Spleen (tissue), 7 donors: ENCODE measurements around the gene POLE4.

Experiments
- POLR2A ChIP-seq, 3 donors: fragments of 450-650 bp; IDR thresholded peaks; one replicate each; pipeline ENCODE4 v1.5.1; 2017; ENCODE audit warnings: antibody characterized with exemption in 3 of 3, mild to moderate bottlenecking in 1 of 3
- TF ChIP-seq, protein P1 (sequence below), 11 experiments: fragments of 200-600 bp in 7 of 11; fragments of 450-650 bp in 4 of 11; sonication (generic) in 4 of 11; IDR thresholded peaks in 8 of 11; conservative IDR thresholded peaks in 3 of 11; 1 replicate in 7 of 11; 2 replicates in 4 of 11; pipeline versions ENCODE4 v1.4.0 to v1.8.0; 2016 to 2021; ENCODE audit warnings: antibody characterized with exemption in 11 of 11, inconsistent platforms in 4 of 11, mild to moderate bottlenecking in 1 of 11
- donor health status: DM: no; HTN: no; CAD: no; lungs with moderate emphysema.
- donor health status: DM: no; HTN: no; CAD: no.
- donor health status: DM: no; HTN: no; CAD: no.

DNA sequence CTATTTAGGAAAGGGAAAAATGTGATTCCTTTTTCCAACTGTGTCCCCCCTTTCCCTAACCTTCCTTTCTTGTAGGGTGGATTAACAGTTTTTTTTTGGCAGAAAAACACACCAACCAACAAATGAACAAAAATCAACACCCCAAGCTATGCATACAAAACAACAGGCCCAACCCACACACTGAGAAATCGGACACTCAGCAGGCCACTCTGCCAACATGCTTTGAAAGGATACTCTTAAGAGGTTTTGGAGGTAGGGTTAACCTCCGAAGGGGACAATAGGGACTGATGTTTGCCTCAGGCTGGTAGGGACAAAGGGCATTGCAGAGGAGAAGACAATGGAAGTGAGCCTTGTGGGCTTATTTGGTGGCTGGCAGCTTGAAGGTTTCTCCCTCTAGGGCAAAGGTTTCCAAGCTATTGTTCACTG is 33.1 kb upstream of the POLE4 start:
- TF ChIP-seq, protein P1, sequence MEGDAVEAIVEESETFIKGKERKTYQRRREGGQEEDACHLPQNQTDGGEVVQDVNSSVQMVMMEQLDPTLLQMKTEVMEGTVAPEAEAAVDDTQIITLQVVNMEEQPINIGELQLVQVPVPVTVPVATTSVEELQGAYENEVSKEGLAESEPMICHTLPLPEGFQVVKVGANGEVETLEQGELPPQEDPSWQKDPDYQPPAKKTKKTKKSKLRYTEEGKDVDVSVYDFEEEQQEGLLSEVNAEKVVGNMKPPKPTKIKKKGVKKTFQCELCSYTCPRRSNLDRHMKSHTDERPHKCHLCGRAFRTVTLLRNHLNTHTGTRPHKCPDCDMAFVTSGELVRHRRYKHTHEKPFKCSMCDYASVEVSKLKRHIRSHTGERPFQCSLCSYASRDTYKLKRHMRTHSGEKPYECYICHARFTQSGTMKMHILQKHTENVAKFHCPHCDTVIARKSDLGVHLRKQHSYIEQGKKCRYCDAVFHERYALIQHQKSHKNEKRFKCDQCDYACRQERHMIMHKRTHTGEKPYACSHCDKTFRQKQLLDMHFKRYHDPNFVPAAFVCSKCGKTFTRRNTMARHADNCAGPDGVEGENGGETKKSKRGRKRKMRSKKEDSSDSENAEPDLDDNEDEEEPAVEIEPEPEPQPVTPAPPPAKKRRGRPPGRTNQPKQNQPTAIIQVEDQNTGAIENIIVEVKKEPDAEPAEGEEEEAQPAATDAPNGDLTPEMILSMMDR (IDR thresholded peaks at IDR 0.05 in 8 of 11, conservative IDR thresholded peaks at IDR 0.05 in 3 of 11), result no peak
- no peak for TF ChIP-seq POLR2A (IDR thresholded peaks at IDR 0.05)
